ENCODE measurements around the gene HEATR5A.
"Not testable (repeated sequence)": the region's sequence is repeated elsewhere in the genome, so short reads cannot be mapped to it uniquely, and the experiment has no call there.

The HEATR5A gene

DNA sequence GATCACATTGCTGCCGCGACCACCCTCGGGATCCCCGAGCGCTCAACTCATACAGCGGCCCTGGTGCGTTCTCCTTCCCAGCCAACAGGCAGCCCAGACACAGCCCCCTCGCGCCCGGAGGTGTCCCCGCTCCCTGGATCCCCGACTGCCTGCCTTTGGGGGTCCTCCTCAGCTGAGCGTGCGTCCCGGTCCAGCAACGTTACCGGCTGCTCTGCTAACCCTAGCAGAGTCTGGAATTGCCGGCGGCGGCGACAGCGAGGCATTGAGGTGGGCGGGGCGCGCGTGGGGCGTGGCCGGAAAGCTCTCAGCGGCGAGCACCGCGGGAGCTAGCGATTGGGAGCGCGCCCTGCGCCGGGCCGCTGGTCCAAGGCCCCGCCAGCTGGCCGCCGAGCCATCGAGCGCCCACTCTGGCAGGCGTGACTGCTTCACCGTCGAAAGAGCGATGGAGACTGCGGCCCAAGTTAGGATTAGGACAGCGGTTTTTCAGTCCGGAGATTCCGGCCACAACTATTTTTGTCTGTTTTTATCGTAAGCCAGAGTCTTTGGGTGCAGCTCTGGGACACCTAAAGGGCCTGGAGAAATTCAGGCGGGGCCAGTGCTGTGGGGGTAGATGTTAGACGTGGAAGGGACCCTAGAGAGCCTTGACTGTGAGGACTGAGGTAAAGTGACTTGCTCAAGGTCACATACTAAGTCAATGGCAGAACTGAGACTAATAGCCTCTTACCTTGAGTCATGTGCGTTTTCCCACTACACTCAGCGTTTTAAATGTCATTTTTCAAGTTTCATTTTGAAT is at the start of gene HEATR5A:
Gene HEATR5A, minus strand, starts transcription at position 232 of the 793 bp plus-strand sequence. CDS start 17,575 bp downstream, outside the sequence.
- DNase-seq, result peak; percentile 91

GRCh38 chr14:31466554-31466953 is 46.2 kb upstream of the HEATR5A start:
- no peak for DNase-seq

DNA sequence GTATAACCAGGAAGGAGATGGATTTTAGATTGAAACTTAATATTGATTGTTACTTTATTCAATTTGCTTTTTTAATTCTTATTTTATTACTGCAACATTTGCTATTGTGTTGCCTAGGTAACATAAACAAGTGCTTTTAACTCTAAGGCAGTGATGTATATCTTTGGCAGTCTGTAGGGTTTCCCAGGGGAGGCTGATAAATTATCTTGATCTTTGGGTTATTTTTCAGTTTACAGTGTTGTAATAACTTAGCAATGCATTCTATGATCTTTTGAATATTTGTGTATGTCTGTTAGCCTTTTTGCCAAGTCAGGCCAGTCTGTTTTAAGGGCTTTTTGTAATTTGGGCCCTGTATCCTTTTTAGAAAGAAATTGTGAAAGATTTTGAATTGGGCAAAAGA is 44.8 kb upstream of the HEATR5A start:
- DNase-seq, result no peak

DNA sequence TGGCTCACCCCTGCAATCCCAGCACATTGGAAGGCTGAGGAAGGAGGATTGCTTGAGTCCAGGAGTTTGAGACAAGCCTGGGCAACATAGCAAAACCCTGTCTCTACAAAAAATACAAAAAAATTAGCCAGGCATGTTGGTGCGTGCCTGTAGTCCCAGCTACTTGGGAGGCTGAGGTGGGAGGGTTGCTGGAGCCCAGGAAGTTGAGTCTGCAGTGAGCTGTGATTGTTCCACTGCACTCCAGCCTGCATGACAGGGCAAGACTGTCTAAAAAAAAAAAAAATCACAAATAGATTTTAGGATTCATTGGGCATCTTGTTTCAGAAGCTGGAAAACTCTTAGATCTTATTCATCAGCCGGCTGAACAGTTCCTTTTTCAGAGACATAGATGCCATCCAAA is 42.1 kb upstream of the HEATR5A start:
- DNase-seq, result not testable (repeated sequence)

DNA sequence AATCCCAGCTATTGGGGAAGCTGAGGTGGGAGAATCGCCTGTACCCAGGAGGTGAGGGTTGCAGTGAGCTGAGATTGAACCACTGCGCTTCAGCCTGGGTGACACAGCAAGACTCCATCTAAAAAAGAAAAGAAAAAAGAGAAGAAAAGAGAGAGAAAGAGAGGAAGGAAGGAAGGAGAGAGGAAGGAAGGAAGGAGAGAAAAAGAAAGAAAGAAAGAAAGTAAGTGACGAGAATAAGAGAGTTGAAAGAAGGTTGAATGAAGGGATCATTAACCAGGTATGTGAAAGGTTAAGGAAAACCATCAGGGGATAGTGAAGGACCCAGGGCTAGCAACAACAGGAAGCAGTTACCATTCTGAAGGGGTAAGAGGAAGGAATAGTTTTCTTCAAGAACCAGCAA is 41.2 kb upstream of the HEATR5A start:
- DNase-seq, result no peak

- peak; percentile 5 for DNase-seq
These were observed 37.6 kb upstream of the HEATR5A start for GRCh38 chr14:31457665-31458659.

GRCh38 chr14:31456841-31457664 is 36.7 kb upstream of the HEATR5A start, which contains the start of gene DTD2:
TSS of gene DTD2 (minus strand) at chr14:31457506. CDS start at chr14:31457393, 113 bp downstream.
- peak; percentile 96 for DNase-seq

- DNase-seq, result peak; percentile 43
These were observed 29.7 kb upstream of the HEATR5A start for GRCh38 chr14:31449971-31450610.

DNA sequence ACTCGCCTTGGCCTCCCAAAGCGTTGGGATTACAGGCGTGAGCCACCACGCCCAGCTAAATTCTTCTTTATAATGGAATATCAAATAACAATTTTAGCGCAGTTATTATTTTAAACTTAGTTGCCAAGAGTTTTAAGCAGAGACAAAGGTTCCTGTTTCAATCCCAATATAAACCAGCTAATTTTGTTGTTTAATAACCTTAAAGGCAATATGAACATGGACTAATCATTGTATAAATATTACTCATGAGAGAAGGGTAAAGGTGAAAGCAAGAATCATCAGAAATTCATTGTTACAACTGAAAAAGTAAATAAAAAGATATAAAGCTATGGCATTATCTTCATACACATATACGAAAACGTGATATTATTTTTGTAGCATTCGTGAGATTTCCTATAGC is 28.8 kb upstream of the HEATR5A start:
- DNase-seq, result no peak

DNA sequence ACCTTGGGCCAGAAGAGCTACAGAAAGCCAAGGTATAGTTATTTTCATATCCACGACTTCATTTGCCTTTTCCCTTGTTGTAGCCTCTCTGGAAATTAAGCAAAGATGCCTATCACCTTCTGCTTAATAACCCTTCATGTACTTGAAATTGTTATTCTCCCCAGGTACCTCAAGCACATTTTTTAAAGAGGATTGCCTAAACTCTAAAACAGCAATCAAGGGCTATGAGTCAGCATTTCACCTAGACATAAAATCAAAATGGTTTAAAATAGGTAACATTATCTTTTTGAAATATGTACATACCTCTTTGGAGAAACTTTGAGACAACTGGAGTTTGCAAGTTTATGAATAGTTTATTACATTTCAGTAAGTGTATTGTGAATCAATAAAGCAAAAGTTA is 25.4 kb upstream of the HEATR5A start:
- DNase-seq, result no peak

DNA sequence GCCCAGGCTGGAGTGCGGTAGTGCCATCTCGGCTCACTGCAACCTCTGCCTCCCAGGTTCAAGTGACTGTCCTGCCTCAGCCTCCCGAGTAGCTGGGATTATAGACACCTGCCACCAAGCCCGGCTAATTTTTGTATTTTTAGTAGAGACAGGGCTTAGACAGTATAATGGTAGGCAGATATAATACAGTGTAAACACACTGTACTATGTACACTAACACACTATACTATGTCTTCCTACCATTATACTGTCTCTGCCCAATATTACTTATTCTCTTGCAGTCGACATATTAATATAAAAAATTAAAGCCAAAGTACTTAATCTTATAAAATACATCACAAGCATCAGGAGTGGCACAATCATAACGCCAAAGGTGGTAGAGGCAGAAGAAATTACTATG is 21.9 kb upstream of the HEATR5A start:
- no peak for DNase-seq

GRCh38 chr14:31441273-31442111 is 21.1 kb upstream of the HEATR5A start:
- DNase-seq, result no peak

DNA sequence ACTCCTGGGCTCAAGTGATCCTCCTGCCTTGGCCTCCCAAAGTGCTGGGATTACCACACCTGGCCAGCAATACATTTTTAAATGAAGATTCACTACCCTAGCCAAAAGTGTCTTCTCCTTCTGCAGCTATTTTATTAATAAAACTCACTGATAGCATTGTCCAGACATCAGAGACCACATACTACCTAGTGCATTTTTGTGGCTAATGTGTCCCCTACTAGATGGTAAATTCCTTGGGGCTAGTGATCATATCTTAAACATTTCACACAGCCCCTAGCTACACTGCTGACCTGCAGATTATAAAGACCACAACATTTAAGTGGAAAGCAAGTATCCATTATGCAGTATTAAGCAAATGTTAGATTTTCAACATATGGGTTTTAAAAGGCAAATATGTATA is 19.9 kb upstream of the HEATR5A start:
- DNase-seq, result no peak

- DNase-seq, result no peak
These were observed 19.2 kb upstream of the HEATR5A start for GRCh38 chr14:31439561-31439960.

DNA sequence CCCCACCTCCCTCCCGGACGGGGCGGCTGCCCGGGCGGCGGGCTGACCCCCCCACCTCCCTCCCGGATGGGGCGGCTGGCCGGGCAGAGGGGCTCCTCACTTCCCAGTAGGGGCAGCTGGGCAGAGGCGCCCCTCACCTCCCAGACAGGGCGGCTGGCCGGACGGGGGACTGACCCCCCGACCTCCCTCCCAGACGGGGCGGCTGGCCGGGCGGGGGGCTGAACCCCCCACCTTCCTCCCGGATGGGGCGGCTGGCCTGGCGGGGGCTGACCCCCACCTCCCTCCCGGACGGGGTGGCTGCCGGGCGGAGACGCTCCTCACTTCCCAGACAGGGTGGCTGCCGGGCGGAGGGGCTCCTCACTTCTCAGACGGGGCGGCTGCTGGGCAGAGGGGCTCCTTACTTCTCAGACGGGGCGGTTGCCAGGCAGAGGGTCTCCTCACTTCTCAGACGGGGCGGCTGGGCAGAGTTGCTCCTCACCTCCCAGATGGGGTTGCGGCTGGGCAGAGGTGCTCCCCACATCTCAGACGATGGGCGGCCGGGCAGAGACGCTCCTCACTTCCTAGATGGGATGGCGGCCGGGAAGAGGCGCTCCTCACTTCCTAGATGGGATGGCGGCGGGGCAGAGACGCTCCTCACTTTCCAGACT is 16.8 kb upstream of the HEATR5A start:
- DNase-seq, result not testable (repeated sequence)

- DNase-seq, result no peak
These were observed 14.9 kb upstream of the HEATR5A start for GRCh38 chr14:31435276-31435675.

GRCh38 chr14:31430634-31431264 is 10.4 kb upstream of the HEATR5A start:
- no peak for DNase-seq

- no peak for DNase-seq
These were observed 9.4 kb upstream of the HEATR5A start for GRCh38 chr14:31429791-31430190.

DNA sequence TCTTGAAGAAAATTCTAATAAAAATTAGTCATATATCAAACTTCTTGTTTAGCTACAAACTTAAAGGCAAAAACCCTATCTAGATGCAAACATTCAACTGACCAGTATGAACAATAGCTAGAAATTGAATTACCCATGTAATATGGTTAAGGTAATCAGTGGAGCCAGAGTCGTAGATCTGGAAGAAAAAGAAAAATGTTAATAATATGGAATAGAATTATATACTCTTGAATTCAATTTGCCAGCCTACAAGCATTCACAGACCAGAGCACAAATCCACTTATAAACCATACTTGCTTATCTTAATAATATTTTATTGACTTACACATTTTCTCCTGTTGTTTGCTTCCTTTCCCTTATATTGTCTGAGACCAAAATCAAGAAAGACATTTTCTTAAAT is 7.7 kb upstream of the HEATR5A start:
- no peak for DNase-seq

DNA sequence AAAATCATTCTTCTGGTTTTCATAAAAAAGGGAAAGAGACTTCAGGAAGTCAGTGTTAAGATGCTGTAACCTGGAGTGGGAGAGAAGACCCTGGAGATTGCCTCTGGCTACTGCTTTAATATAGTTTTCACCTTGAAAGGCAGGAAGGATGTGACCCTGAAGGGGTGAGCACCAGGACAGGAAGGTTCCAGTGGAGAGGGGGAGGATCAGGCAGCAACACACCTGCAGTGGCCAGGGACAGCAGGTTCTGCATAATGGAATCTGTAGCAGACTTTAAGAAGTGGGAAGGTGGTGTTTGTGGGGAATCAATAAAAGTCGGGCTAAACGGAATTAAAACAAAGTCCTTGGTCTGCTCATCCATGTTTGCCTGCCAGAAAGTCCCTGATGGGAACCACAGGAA is 6.3 kb upstream of the HEATR5A start:
- no peak for DNase-seq

Measured in NCI-H774 (cell line).